SK-N-SH (cell line): ENCODE data around the gene SSNA1. TPM values are rescaled to one million over a fixed set of nuclear protein-coding genes. Genes with fewer than 3 reads are reported as not detected.

Source experiments
- CTCF ChIA-PET: fragments of 300-600, 350-600 bp; formaldehyde crosslinking; extraction: SDS; loops from one replicate; lab custom pipeline; 2021; lab: Yijun Ruan, JAX
- POLR2A ChIA-PET: fragments of 350-600 bp; sonication (Branson Sonifier 250); formaldehyde crosslinking; extraction: SDS; loops from one replicate; lab custom pipeline; 2020; ENCODE audit warnings: antibody characterized with exemption, inconsistent platforms; lab: Yijun Ruan, JAX
- DNase-seq: peaks from one replicate; pipeline ENCODE4 v3.0.0; 2012
- H2AFZ ChIP-seq: fragments of 200-600 bp; sonication (generic); 2 replicates; pipeline ENCODE4 v1.8.1; 2016; ENCODE audit warnings: antibody characterized with exemption, mild to moderate bottlenecking, low read depth
- H3F3A ChIP-seq: fragments of 200-600 bp; sonication (generic); replicated peaks from 2 replicates; pipeline ENCODE3; 2016; ENCODE audit warnings: antibody characterized with exemption, mild to moderate bottlenecking; ENCODE audit not compliant: insufficient read depth
- H3K27ac ChIP-seq, 2 experiments: fragments of 200-500 bp in 1 of 2; fragments of 200-600 bp in 1 of 2; sonication (Bioruptor generic) in 1 of 2; sonication (generic), shearing (Covaris generic) in 1 of 2; 2 replicates each; pipeline versions ENCODE4 v1.5.1 to v1.6.1; 2014 to 2016; ENCODE audit warnings: low read depth in 2 of 2, inconsistent platforms in 1 of 2, low read length in 1 of 2, mild to moderate bottlenecking in 1 of 2, mixed read lengths in 1 of 2
- H3K27me3 ChIP-seq: fragments of 200-600 bp; sonication (generic), shearing (Covaris generic); 2 replicates; pipeline ENCODE4 v1.6.1; 2016; ENCODE audit warnings: mixed run types; ENCODE audit not compliant: insufficient read depth
- H3K36me3 ChIP-seq, 2 experiments: fragments of 200-500 bp in 1 of 2; fragments of 200-600 bp in 1 of 2; sonication (Bioruptor generic) in 1 of 2; sonication (generic) in 1 of 2; replicated peaks in 1 of 2; 2 replicates each; pipeline versions ENCODE3 to v1.5.1; 2014 to 2016; ENCODE audit warnings: low read length in 1 of 2, mild to moderate bottlenecking in 1 of 2; ENCODE audit not compliant: insufficient read depth in 2 of 2, control insufficient read depth in 1 of 2
- H3K4me1 ChIP-seq, 2 experiments: fragments of 200-500 bp in 1 of 2; fragments of 200-600 bp in 1 of 2; sonication (Bioruptor generic) in 1 of 2; sonication (generic), shearing (Covaris generic) in 1 of 2; 2 replicates each; pipeline versions ENCODE4 v1.5.1 to v1.6.1; 2014 to 2016; ENCODE audit warnings: low read depth in 1 of 2, low read length in 1 of 2, mixed run types in 1 of 2; ENCODE audit not compliant: insufficient read depth in 2 of 2, control insufficient read depth in 1 of 2
- H3K4me2 ChIP-seq: fragments of 200-600 bp; sonication (generic), shearing (Covaris generic); 2 replicates; pipeline ENCODE4 v1.6.1; 2017; ENCODE audit warnings: mixed run types
- H3K4me3 ChIP-seq, 2 experiments: fragments of 200-500 bp in 1 of 2; fragments of 200-600 bp in 1 of 2; sonication (Bioruptor generic) in 1 of 2; sonication (generic), shearing (Covaris generic) in 1 of 2; 2 replicates each; pipeline versions ENCODE4 v1.5.1 to v1.8.1; 2014 to 2016; ENCODE audit warnings: low read depth in 2 of 2, inconsistent platforms in 1 of 2, low read length in 1 of 2, mild to moderate bottlenecking in 1 of 2, mixed read lengths in 1 of 2, moderate library complexity in 1 of 2
- H3K79me2 ChIP-seq: fragments of 200-600 bp; sonication (generic); 2 replicates; pipeline ENCODE4 v1.8.1; 2017; ENCODE audit warnings: mild to moderate bottlenecking; ENCODE audit not compliant: insufficient read depth
- H3K9ac ChIP-seq: fragments of 200-600 bp; sonication (generic); 2 replicates; pipeline ENCODE4 v1.6.1; 2017; ENCODE audit warnings: mixed run types
- H3K9me2 ChIP-seq: fragments of 200-600 bp; sonication (generic); 2 replicates; pipeline ENCODE4 v1.6.1; 2017; ENCODE audit warnings: mixed run types
- H3K9me3 ChIP-seq: fragments of 200-600 bp; sonication (generic); 2 replicates; pipeline ENCODE4 v1.6.1; 2017; ENCODE audit warnings: mixed run types, mild to moderate bottlenecking, moderate library complexity
- H4K20me1 ChIP-seq: fragments of 200-600 bp; sonication (generic); 2 replicates; pipeline ENCODE4 v1.6.1; 2017; ENCODE audit warnings: mild to moderate bottlenecking, mixed run types; ENCODE audit not compliant: insufficient read depth
- EZH2phosphoT487 ChIP-seq: fragments of 200-600 bp; sonication (generic); IDR thresholded peaks from 2 replicates; pipeline ENCODE4 v1.6.1; 2017; ENCODE audit warnings: low read depth, mixed run types, mild to moderate bottlenecking, antibody characterized with exemption, moderate library complexity, borderline replicate concordance
- GATA2 ChIP-seq: sonication (generic); formaldehyde crosslinking; IDR thresholded peaks from 2 replicates; pipeline ENCODE4 v1.5.0; 2020; ENCODE audit warnings: mild to moderate bottlenecking, missing genetic modification reagents
- MAX ChIP-seq: IDR thresholded peaks from 2 replicates; pipeline ENCODE4 v1.4.0; 2012; ENCODE audit warnings: low read depth
- MEF2A ChIP-seq: IDR thresholded peaks from 2 replicates; pipeline ENCODE4 v1.4.0; 2012; ENCODE audit warnings: low read depth, borderline replicate concordance
- NFIC ChIP-seq: IDR thresholded peaks from 2 replicates; pipeline ENCODE4 v1.4.0; 2012; ENCODE audit warnings: borderline replicate concordance
- PBX3 ChIP-seq: IDR thresholded peaks from 2 replicates; pipeline ENCODE4; 2012
- RCOR1 ChIP-seq: fragments of 150-350 bp; IDR thresholded peaks from 2 replicates; pipeline ENCODE4 v1.6.1; 2017; ENCODE audit warnings: antibody characterized with exemption, low read length
- TAF1 ChIP-seq: IDR thresholded peaks from 2 replicates; pipeline ENCODE4 v1.6.1; 2012; ENCODE audit warnings: low read depth, mild to moderate bottlenecking, low read length, moderate library complexity, borderline replicate concordance
- TEAD4 ChIP-seq: IDR thresholded peaks from 2 replicates; pipeline ENCODE4 v1.4.0; 2012; ENCODE audit warnings: mild to moderate bottlenecking, borderline replicate concordance; ENCODE audit not compliant: insufficient read depth
- YY1 ChIP-seq: IDR thresholded peaks from 2 replicates; pipeline ENCODE4 v1.4.0; 2012; ENCODE audit warnings: low read depth, mild to moderate bottlenecking
- WGBS: methylation state at CpG from one replicate; pipeline ENCODE4 v1.1.6; 2017; ENCODE audit warnings: low lambda C conversion rate; 5-methylcytosine and 5-hydroxymethylcytosine counted together
- polyA plus RNA-seq, 3 experiments: library from polyadenylated mRNA; depleted of rRNA; stranded (reverse); fragments of >200 nt; gene quantifications; 2 replicates each; pipeline ENCODE4 v1.2.3, GENCODE V29; 2012
- TF ChIP-seq, protein P1 (sequence below): fragments of 200-600 bp; sonication (generic); IDR thresholded peaks from 2 replicates; pipeline ENCODE4 v1.6.1; 2017; ENCODE audit warnings: antibody characterized with exemption, mild to moderate bottlenecking, moderate library complexity
- TF ChIP-seq, protein P2 (sequence below): IDR thresholded peaks from 2 replicates; pipeline ENCODE4 v1.4.0; 2012; ENCODE audit warnings: low read depth, borderline replicate concordance

The SSNA1 gene
- polyA plus RNA-seq, 1 of the 3 experiments (the other 2 are of a cell fraction): 124 TPM

DNA sequence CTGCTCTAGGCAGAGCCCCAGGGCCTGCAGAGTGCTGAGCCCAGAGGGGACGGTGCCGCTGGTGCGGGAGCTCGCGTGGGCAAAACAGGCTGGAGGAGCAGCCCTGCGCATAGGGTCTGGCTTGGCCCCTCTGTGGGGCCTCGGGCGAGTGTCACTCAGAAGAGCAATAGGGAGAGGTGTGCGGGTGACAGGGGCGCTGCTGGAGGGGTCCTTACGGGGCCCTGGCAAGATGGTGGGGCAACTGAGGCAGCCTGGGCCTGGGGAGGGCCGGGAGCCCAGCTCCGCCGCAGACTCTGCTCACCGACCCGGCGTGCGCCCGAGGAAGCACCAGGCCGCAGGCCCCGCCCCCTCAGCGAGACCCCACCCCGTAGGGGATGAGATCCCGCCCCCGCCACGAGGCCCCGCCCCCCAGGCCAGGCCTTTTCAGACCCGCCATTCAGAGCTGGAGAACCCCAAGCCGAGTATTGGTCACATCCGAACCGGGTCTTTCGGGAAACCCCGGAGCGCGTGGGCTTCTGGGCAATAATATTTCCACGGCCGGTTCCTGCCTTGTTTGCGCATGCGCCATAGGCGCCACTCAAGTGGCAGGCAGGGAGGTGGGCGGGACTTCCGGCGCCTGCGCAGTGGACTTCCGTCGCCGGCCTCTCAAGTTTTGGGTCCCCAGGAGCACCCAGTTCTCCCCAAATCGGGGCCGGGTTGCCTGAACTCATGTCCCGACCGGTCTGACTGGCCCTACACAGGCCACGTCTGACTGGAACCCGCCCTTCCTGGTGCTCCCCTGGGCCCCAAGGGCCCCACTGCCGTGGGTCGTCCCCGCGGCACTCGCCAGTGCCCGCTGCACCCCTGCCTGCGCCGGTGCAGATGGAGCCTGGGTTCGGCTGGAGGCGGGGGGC lies 34.8 kb downstream of the SSNA1 start (continued):
- TF ChIP-seq, protein P1, sequence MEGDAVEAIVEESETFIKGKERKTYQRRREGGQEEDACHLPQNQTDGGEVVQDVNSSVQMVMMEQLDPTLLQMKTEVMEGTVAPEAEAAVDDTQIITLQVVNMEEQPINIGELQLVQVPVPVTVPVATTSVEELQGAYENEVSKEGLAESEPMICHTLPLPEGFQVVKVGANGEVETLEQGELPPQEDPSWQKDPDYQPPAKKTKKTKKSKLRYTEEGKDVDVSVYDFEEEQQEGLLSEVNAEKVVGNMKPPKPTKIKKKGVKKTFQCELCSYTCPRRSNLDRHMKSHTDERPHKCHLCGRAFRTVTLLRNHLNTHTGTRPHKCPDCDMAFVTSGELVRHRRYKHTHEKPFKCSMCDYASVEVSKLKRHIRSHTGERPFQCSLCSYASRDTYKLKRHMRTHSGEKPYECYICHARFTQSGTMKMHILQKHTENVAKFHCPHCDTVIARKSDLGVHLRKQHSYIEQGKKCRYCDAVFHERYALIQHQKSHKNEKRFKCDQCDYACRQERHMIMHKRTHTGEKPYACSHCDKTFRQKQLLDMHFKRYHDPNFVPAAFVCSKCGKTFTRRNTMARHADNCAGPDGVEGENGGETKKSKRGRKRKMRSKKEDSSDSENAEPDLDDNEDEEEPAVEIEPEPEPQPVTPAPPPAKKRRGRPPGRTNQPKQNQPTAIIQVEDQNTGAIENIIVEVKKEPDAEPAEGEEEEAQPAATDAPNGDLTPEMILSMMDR: no peak
- no peak for TF ChIP-seq MEF2A
- TF ChIP-seq GATA2 (CRISPR knock-in tag): no peak
- TF ChIP-seq EZH2phosphoT487: no peak
- TF ChIP-seq YY1: peak; percentile 47; the same call in 1 of the 2 replicates
- TF ChIP-seq PBX3: peak; percentile 62
- no peak for TF ChIP-seq NFIC
- TF ChIP-seq TEAD4: no peak
- TF ChIP-seq, protein P2, sequence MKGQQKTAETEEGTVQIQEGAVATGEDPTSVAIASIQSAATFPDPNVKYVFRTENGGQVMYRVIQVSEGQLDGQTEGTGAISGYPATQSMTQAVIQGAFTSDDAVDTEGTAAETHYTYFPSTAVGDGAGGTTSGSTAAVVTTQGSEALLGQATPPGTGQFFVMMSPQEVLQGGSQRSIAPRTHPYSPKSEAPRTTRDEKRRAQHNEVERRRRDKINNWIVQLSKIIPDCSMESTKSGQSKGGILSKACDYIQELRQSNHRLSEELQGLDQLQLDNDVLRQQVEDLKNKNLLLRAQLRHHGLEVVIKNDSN: no peak
- TF ChIP-seq RCOR1: no peak
- peak; percentile 54; the same call in 1 of the 2 replicates for TF ChIP-seq MAX

DNA sequence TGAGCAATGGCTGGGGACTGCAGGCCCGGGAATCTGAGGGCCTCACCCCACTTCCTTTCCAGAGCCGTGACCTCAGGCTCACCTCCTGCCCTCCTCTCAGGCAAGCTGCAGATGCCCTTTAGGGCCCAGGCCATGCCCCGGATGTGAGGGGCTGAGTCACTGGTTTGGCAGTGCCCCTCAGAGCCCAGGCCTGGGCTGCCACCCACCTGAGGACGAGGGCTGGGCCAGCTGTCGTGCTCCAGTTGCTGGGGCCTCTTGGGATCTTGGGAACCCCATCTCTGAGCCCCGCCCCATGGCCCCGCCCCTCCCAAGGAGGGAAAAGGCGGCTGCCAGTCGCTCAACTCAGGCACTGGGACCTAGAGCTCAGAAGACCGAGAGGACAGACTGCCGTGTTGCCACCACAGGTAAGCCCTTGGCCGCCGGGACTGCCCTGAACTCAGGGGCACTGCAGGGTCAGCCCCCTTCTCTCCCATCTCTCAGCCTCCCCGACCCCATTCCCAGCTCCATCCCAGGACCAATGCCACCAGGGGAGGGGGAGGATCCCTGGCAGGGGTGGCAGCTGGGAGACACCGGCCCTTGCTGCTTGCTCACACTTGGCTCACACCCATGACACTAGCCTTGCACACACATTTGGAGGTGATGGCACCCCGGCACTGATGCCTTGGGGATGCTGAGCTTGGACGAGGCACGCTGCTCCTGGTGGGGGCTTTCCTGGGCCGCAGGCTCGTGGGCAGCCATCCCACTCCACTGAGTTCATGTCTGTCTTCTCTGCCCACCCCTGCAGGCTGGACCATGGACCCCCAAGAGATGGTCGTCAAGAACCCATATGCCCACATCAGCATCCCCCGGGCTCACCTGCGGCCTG lies 36.6 kb downstream of the SSNA1 start, which contains the start of gene CYSRT1:
CYSRT1 (plus strand) TSS at position 345 of the 865 bp plus-strand sequence; CDS start at position 793, 448 bp downstream.
- POLR2A ChIA-PET: interaction anchor here (3.4 kb wide), 1 partner anchor 16 kb away, joined by 18 read pairs; the partner anchor contains the start of gene TUBB4B

More for the DNA sequence above, 36.6 kb downstream of the SSNA1 start, which contains the start of gene CYSRT1:
- H3K27me3 ChIP-seq: no peaks in the 10 kb centered on the region
- no peaks in the 10 kb centered on the region for H4K20me1 ChIP-seq
- H2AFZ ChIP-seq: 0 out of 2 replicates have a peak within 1 kb of the TSS, but pooled peaks have one; percentile 91
- H3F3A ChIP-seq: peaks cover 16% of the 10 kb centered on the region
- no peaks in the 10 kb centered on the region for H3K36me3 ChIP-seq
- no peaks in the 10 kb centered on the region for H3K9me2 ChIP-seq
- peak within 1 kb of the TSS; percentile 99 for H3K4me2 ChIP-seq
- CTCF ChIA-PET: interaction anchor here (0.6 to 7.7 kb wide), 10 partner anchors 9 to 196 kb away, joined by 3 to 95 read pairs (median 5); partner anchors contain the start of genes ANAPC2, NPDC1, SAPCD2 and SSNA1
- H3K4me3 ChIP-seq: peak within 1 kb of the TSS; percentile 69 to 92
- no peak for TF ChIP-seq TAF1
- H3K9ac ChIP-seq: peak within 1 kb of the TSS; percentile 82
- DNase-seq: no peak
- H3K79me2 ChIP-seq: no peaks in the 10 kb centered on the region
- 51% methylated on average over 15 of the region's 23 CpGs for WGBS
- peaks cover 0 to 54% of the 10 kb centered on the region in 2 experiments; a peak in 1 of 4 replicates for H3K4me1 ChIP-seq
- peak within 1 kb of the TSS; percentile 75 to 86; a peak in 2 of 4 replicates for H3K27ac ChIP-seq
- no peaks in the 10 kb centered on the region for H3K9me3 ChIP-seq
